BJ (cell line): Measurements from ENCODE around the gene WDR35. TPM values are rescaled to one million over a fixed set of nuclear protein-coding genes. Genes with fewer than 3 reads are reported as not detected.

Source experiments
- CTCF ChIA-PET: fragments of 350-600 bp; formaldehyde crosslinking; extraction: SDS; loops from one replicate; lab custom pipeline; 2021; ENCODE audit warnings: antibody characterized with exemption, inconsistent platforms; lab: Yijun Ruan, JAX
- POLR2A ChIA-PET: fragments of 300-600 bp; sonication (Branson Sonifier 250); formaldehyde crosslinking; extraction: SDS; loops from one replicate; lab custom pipeline; 2021; ENCODE audit warnings: antibody characterized with exemption; lab: Charles Lee
- DNase-seq: peaks from one replicate; pipeline ENCODE4 v3.0.0-alpha.2; 2011; ENCODE audit warnings: low read depth
- H3K27me3 ChIP-seq: 2 replicates; pipeline ENCODE4 v1.6.0; 2011; ENCODE audit warnings: low read length; ENCODE audit not compliant: control insufficient read depth, insufficient read depth
- H3K36me3 ChIP-seq: 2 replicates; pipeline ENCODE4 v1.5.1; 2011; ENCODE audit warnings: low read length; ENCODE audit not compliant: control insufficient read depth, insufficient read depth
- H3K4me3 ChIP-seq: 2 replicates; pipeline ENCODE4 v1.5.1; 2011; ENCODE audit warnings: low read depth, mild to moderate bottlenecking, control low read depth, low read length
- polyA plus RNA-seq: library from polyadenylated mRNA; depleted of rRNA; stranded (reverse); fragments of >200 nt; gene quantifications from 2 replicates; pipeline ENCODE4 v1.2.3, GENCODE V29; 2011; rRNA removed
- TF ChIP-seq, protein P1 (sequence below): IDR thresholded peaks from 2 replicates; pipeline ENCODE4 v1.5.1; 2011; ENCODE audit warnings: low read depth, mild to moderate bottlenecking, control low read depth, inconsistent platforms, low read length, moderate library complexity; ENCODE audit not compliant: insufficient read depth

The WDR35 gene
- polyA plus RNA-seq, 1 experiment, result 2.5 TPM

GRCh38 chr2:19861813-19862212 lies 128.1 kb downstream of the WDR35 start:
- ChIA-PET CTCF (interaction anchor here (0.6 to 4.3 kb wide), 6 partner anchors 11 to 1341 kb away, joined by 3 to 35 read pairs (median 5); no protein-coding TSS in a partner anchor), POLR2A (no interaction called here)
- Histone ChIP-seq H3K36me3 (no peaks in the 10 kb centered on the region), H3K27me3 (no peaks in the 10 kb centered on the region; the same call in 1 of the 2 replicates), H3K4me3 (no peak overlapping the region)
- TF ChIP-seq, protein P1, sequence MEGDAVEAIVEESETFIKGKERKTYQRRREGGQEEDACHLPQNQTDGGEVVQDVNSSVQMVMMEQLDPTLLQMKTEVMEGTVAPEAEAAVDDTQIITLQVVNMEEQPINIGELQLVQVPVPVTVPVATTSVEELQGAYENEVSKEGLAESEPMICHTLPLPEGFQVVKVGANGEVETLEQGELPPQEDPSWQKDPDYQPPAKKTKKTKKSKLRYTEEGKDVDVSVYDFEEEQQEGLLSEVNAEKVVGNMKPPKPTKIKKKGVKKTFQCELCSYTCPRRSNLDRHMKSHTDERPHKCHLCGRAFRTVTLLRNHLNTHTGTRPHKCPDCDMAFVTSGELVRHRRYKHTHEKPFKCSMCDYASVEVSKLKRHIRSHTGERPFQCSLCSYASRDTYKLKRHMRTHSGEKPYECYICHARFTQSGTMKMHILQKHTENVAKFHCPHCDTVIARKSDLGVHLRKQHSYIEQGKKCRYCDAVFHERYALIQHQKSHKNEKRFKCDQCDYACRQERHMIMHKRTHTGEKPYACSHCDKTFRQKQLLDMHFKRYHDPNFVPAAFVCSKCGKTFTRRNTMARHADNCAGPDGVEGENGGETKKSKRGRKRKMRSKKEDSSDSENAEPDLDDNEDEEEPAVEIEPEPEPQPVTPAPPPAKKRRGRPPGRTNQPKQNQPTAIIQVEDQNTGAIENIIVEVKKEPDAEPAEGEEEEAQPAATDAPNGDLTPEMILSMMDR, result no peak
- DNase-seq, result no peak

Other genes starting within 250 kb of the WDR35 start
- gene TTC32, start 88.1 kb downstream of the WDR35 start, polyA plus RNA-seq, result 3.6 and 3.9 TPM in 2 replicates
- gene MATN3, start 22.6 kb upstream of the WDR35 start, polyA plus RNA-seq, result 0.92 and 0.97 TPM in 2 replicates
- 379 and 855 TPM in 2 replicates for gene LAPTM4A, start 61.5 kb upstream of the WDR35 start, polyA plus RNA-seq
- gene SDC1, start 235.0 kb upstream of the WDR35 start, polyA plus RNA-seq, result 32.0 and 42.0 TPM in 2 replicates